K562 (cell line): ENCODE data around the gene TMEM19. TPM values are rescaled to one million over a fixed set of nuclear protein-coding genes. Genes with fewer than 3 reads are reported as not detected.

Experiments
- ATAC-seq: fragments of 200-7000 bp; cut with Tn5 transposase; 3 replicates; pipeline ENCODE4 v1.9.1; 2020; ENCODE audit warnings: moderate library complexity
- BruUV-seq: library from RNA; stranded (reverse); fragments of 400-500 nt; replicated peaks from 2 replicates; lab custom pipeline; 2021; lab: Mats Ljungman, UMichigan
- CTCF ChIA-PET: fragments of 300-600 bp; formaldehyde crosslinking; extraction: SDS; loops from one replicate; lab custom pipeline; 2021; ENCODE audit warnings: low intra/inter-chr PET ratio; lab: Yijun Ruan, JAX
- POLR2A ChIA-PET: fragments of 300-600, 350-650 bp; sonication (Branson Sonifier 250); formaldehyde crosslinking; extraction: SDS; loops from one replicate; lab custom pipeline; 2021; ENCODE audit warnings: antibody characterized with exemption, inconsistent platforms; lab: Yijun Ruan, JAX
- DNase-seq, 4 experiments: peaks; one replicate each; pipeline versions ENCODE4 v3.0.0 to v3.0.0-alpha.2; 2011 to 2018; ENCODE audit warnings: low spot score in 3 of 4, mixed read lengths in 3 of 4; ENCODE audit errors: extremely low read depth in 1 of 4
- FAIRE-seq: peaks from 2 replicates; lab custom pipeline; 2011; peaks lifted over from hg19 to GRCh38; lab: Jason Lieb, UNC
- H2AFZ ChIP-seq: 2 replicates; pipeline ENCODE4 v1.6.0; 2011; ENCODE audit warnings: low read depth, low read length, control low read depth, inconsistent platforms
- H3K27ac ChIP-seq: fragments of 200-600 bp; 3 replicates; pipeline ENCODE4 v1.8.0; 2011; ENCODE audit warnings: low read depth, mild to moderate bottlenecking, control low read depth, inconsistent platforms, low read length, moderate library complexity, mixed read lengths; ENCODE audit errors: extremely low read depth
- H3K27me3 ChIP-seq, 2 experiments: fragments of 300-600 bp in 1 of 2; 2 replicates in 1 of 2; 3 replicates in 1 of 2; pipeline versions ENCODE4 v1.6.0 to v1.8.0; 2011; ENCODE audit warnings: inconsistent platforms in 2 of 2, low read length in 2 of 2, mild to moderate bottlenecking in 1 of 2, mixed read lengths in 1 of 2, moderate library complexity in 1 of 2; ENCODE audit not compliant: control insufficient read depth in 2 of 2, insufficient read depth in 2 of 2
- H3K36me3 ChIP-seq: fragments of 300-600 bp; 3 replicates; pipeline ENCODE4 v1.8.0; 2011; ENCODE audit warnings: mild to moderate bottlenecking, low read length, inconsistent platforms; ENCODE audit not compliant: control insufficient read depth, insufficient read depth
- H3K4me1 ChIP-seq, 2 experiments: fragments of 200-600 bp in 1 of 2; replicated peaks in 1 of 2; 2 replicates in 1 of 2; 3 replicates in 1 of 2; pipeline versions ENCODE4 v1.5.1 to v1.8.0; 2011; ENCODE audit warnings: inconsistent platforms in 2 of 2, low read length in 2 of 2, mild to moderate bottlenecking in 1 of 2, mixed read lengths in 1 of 2, moderate library complexity in 1 of 2; ENCODE audit not compliant: control insufficient read depth in 2 of 2, insufficient read depth in 2 of 2
- H3K4me2 ChIP-seq: 2 replicates; pipeline ENCODE4 v1.6.1; 2011; ENCODE audit warnings: low read length, control low read depth, inconsistent platforms, mixed read lengths; ENCODE audit not compliant: insufficient read depth
- H3K4me3 ChIP-seq: fragments of 200-600 bp; sonication (generic), shearing (Covaris generic); 2 replicates; pipeline ENCODE4 v1.5.1; 2016; ENCODE audit warnings: control low read depth, inconsistent platforms
- H3K79me2 ChIP-seq: fragments of 200-600 bp; 3 replicates; pipeline ENCODE4 v1.8.0; 2011; ENCODE audit warnings: low read length, inconsistent platforms; ENCODE audit not compliant: control insufficient read depth, insufficient read depth
- H3K9ac ChIP-seq, 2 experiments: 2 replicates each; pipeline versions ENCODE4 v1.6.0 to v1.6.1; 2011; ENCODE audit warnings: low read depth in 2 of 2, low read length in 2 of 2, control low read depth in 1 of 2, inconsistent platforms in 1 of 2, mild to moderate bottlenecking in 1 of 2, mixed read lengths in 1 of 2; ENCODE audit not compliant: insufficient read depth in 1 of 2
- H3K9me1 ChIP-seq: one replicate; pipeline ENCODE4 v1.6.0; 2011; ENCODE audit warnings: inconsistent platforms, mild to moderate bottlenecking, low read length, moderate library complexity; ENCODE audit not compliant: control insufficient read depth, insufficient read depth
- H3K9me3 ChIP-seq: replicated peaks from 2 replicates; pipeline ENCODE4 v1.5.1; 2011; ENCODE audit warnings: low read depth, low read length, inconsistent platforms; ENCODE audit not compliant: control insufficient read depth, insufficient read depth
- H4K20me1 ChIP-seq: replicated peaks from 2 replicates; pipeline ENCODE4 v1.6.1; 2011; ENCODE audit warnings: low read length, inconsistent platforms, mixed read lengths; ENCODE audit not compliant: control insufficient read depth, insufficient read depth
- FOXK1 ChIP-seq: sonication (generic); formaldehyde crosslinking; IDR thresholded peaks from 2 replicates; pipeline ENCODE4 v1.8.0; 2022; ENCODE audit warnings: missing genetic modification reagents, mild to moderate bottlenecking, borderline replicate concordance
- KDM5B ChIP-seq: fragments of 200-600 bp; sonication (generic); IDR thresholded peaks from 2 replicates; pipeline ENCODE4 v1.6.1; 2012; ENCODE audit warnings: low read depth, mild to moderate bottlenecking, moderate library complexity, low read length, control low read depth, inconsistent platforms; ENCODE audit not compliant: insufficient replicate concordance
- MXD1 ChIP-seq: fragments of 250-450 bp; sonication (Bioruptor Pico); IDR thresholded peaks from 2 replicates; pipeline ENCODE4 v1.8.0; 2021; ENCODE audit warnings: borderline replicate concordance, mild to moderate bottlenecking, moderate library complexity; ENCODE audit not compliant: poor library complexity, severe bottlenecking
- NCOA4 ChIP-seq: fragments of 450-650 bp; IDR thresholded peaks from 2 replicates; pipeline ENCODE4 v1.6.1; 2018; ENCODE audit warnings: mild to moderate bottlenecking; ENCODE audit not compliant: partially characterized antibody
- REST ChIP-seq, 2 experiments: fragments of 450-650 bp; formaldehyde crosslinking in 1 of 2; IDR thresholded peaks; 2 replicates each; pipeline versions ENCODE4 v1.4.0 to v1.6.1; 2014 to 2020; ENCODE audit warnings: mild to moderate bottlenecking in 2 of 2, borderline replicate concordance in 1 of 2, low read depth in 1 of 2
- TRIM24 ChIP-seq, 2 experiments: fragments of 450-650 bp; IDR thresholded peaks; 2 replicates each; pipeline ENCODE4 v1.6.1; 2016
- ZNF175 ChIP-seq: fragments of 200-800 bp; sonication (Bioruptor generic); IDR thresholded peaks from 2 replicates; pipeline ENCODE4 v1.6.1; 2016; ENCODE audit warnings: low read depth, mild to moderate bottlenecking, missing genetic modification characterization, missing compliant biosample characterization
- ZNF395 ChIP-seq: fragments of 200-800 bp; sonication (Bioruptor generic); IDR thresholded peaks from 2 replicates; pipeline ENCODE4 v1.6.1; 2017; ENCODE audit warnings: missing genetic modification characterization, missing compliant biosample characterization
- ZNF511 ChIP-seq: sonication (generic); formaldehyde crosslinking; IDR thresholded peaks from 2 replicates; pipeline ENCODE4 v1.8.0; 2022; ENCODE audit warnings: mild to moderate bottlenecking, missing genetic modification reagents
- WGBS: fragments of 100-300 bp; shearing (Covaris generic); methylation state at CpG from one replicate; pipeline ENCODE4 v1.1.6; 2016; ENCODE audit warnings: low coverage, mixed read lengths; ENCODE audit not compliant: insufficient coverage; ENCODE audit errors: missing lambda C conversion rate; 5-methylcytosine and 5-hydroxymethylcytosine counted together
- in situ Hi-C: fragments of 300-500 bp; cut with MboI; formaldehyde crosslinking; loops from 4 replicates; pipeline ENCODE4 v1.15.0; 2018; ENCODE audit warnings: inconsistent platforms, mixed read lengths
- intact Hi-C: fragments of 100-400 bp; cut with micrococcal nuclease; formaldehyde crosslinking; loops from 2 replicates; pipeline ENCODE4 v1.14.2; 2022
- polyA plus RNA-seq, 8 experiments: library from polyadenylated mRNA; depleted of rRNA in 4 of 8; stranded (reverse) in 5 of 8; unstranded in 3 of 8; fragments of >200 nt; fragmentation: Nextera tagmentation in 2 of 8; fragmentation: Illumina TruSeq in 1 of 8; extraction: Ambion mirVana in 2 of 8; extraction: Trizol in 1 of 8; gene quantifications; 2 replicates each; pipeline versions ENCODE4 v1.2.1 to v1.2.3, GENCODE V29; 2011 to 2014; ENCODE audit warnings: inconsistent platforms in 1 of 8, missing spikeins in 1 of 8
- total RNA-seq, 7 experiments: library from RNA; depleted of rRNA in 6 of 7; stranded (reverse); fragments of >200 nt in 6 of 7; fragmentation: Illumina TruSeq in 2 of 7; extraction: Trizol in 2 of 7; gene quantifications; 2 replicates each; pipeline versions ENCODE4 v1.2.1 to v1.2.3, GENCODE V29; 2011 to 2021; ENCODE audit warnings: low replicate concordance in 1 of 7

Gene TMEM19
- total and polyA plus RNA-seq, 9 of the 15 experiments (the other 6 are each of a cell fraction or from before 2014, with no cell fraction given) = 8.2 to 24.2 (median 17.2) TPM

GRCh38 chr12:71636704-71637115 is 49.2 kb upstream of the TMEM19 start:
- Histone ChIP-seq H2AFZ (no peak overlapping the region), H3K36me3 (peaks cover 97% of the 10 kb centered on the region), H3K4me2 (no peak overlapping the region), H3K27me3 (no peaks in the 10 kb centered on the region), H3K9ac (no peak overlapping the region), H4K20me1 (no peaks in the 10 kb centered on the region), H3K9me1 (no peaks in the 10 kb centered on the region), H3K27ac (no peak overlapping the region), H3K9me3 (no peaks in the 10 kb centered on the region), H3K4me3 (no peak overlapping the region), H3K4me1 (peaks cover 0 to 1% of the 10 kb centered on the region in 2 experiments; a peak in 2 of 5 replicates), H3K79me2 (no peaks in the 10 kb centered on the region; the same call in 2 of the 3 replicates)
- ChIA-PET CTCF (interaction anchor here (0.6 to 2.3 kb wide), 3 partner anchors 110 to 419 kb away, joined by 3 to 7 read pairs (median 3); no protein-coding TSS in a partner anchor), POLR2A (interaction anchor here (0.6 to 1.3 kb wide), 8 partner anchors 10 to 1040 kb away, joined by 3 to 8 read pairs (median 4); no protein-coding TSS in a partner anchor)
- ATAC-seq (peak; percentile 66; the same call in 2 of the 3 replicates), FAIRE-seq (peak; percentile 74), DNase-seq (peak; percentile 42 to 70 (median 49))
- 28% methylated on average over 3 of the region's 3 CpGs for WGBS
- intact Hi-C loops (loop anchor here (2.0 to 10.0 kb wide), 2 partner anchors 222 to 422 kb away; no protein-coding TSS in a partner anchor), in situ Hi-C loops (no loop called here)
- BruUV-seq = no TSS peak
- TF ChIP-seq ZNF511 (CRISPR knock-in tag) (no peak), MXD1 (CRISPR knock-in tag) (no peak), NCOA4 (no peak), KDM5B (no peak), ZNF395 (CRISPR knock-in tag) (no peak), FOXK1 (no peak), ZNF175 (CRISPR knock-in tag) (no peak), REST (IDR thresholded peaks at IDR 0.05; ENCODE audit: borderline replicate concordance) (0 out of 2 replicates have a peak, but pooled peaks have one; percentile 10), REST (CRISPR knock-in tag; IDR thresholded peaks at IDR 0.05; ENCODE audit: low read depth) (no peak), TRIM24 (IDR thresholded peaks at IDR 0.05) (no peak)
